Endothelial cell of umbilical vein (primary cell): Measurements from ENCODE around the gene RNF121. TPM values are rescaled to one million over a fixed set of nuclear protein-coding genes. Genes with fewer than 3 reads are reported as not detected.

Source experiments
- BruUV-seq: library from RNA; stranded (reverse); fragments of 400-500 nt; replicated peaks from 2 replicates; lab custom pipeline; 2021; lab: Mats Ljungman, UMichigan
- CTCF ChIA-PET: fragments of 300-600, 350-600 bp; sonication (Branson Sonifier 250); formaldehyde crosslinking; loops from one replicate; lab custom pipeline; 2021; ENCODE audit warnings: antibody characterized with exemption, inconsistent platforms; lab: Charles Lee
- POLR2A ChIA-PET: fragments of 300-600, 350-600 bp; sonication (Branson Sonifier 250); formaldehyde crosslinking; loops from one replicate; lab custom pipeline; 2021; ENCODE audit warnings: antibody characterized with exemption, inconsistent platforms; lab: Charles Lee
- DNase-seq: peaks from one replicate; pipeline ENCODE4 v3.0.0-alpha.2; 2011; ENCODE audit warnings: low read depth, low spot score
- FAIRE-seq: peaks from 2 replicates; lab custom pipeline; 2011; peaks lifted over from hg19 to GRCh38; lab: Jason Lieb, UNC
- H2AFZ ChIP-seq: 2 replicates; pipeline ENCODE4 v1.6.0; 2012; ENCODE audit warnings: low read depth, low read length, control low read depth, inconsistent platforms
- H3K27ac ChIP-seq: 2 replicates; pipeline ENCODE4 v1.5.1; 2011; ENCODE audit warnings: low read depth, mild to moderate bottlenecking, control low read depth, low read length, moderate library complexity; ENCODE audit not compliant: insufficient read depth
- H3K27me3 ChIP-seq, 2 experiments: 2 replicates each; pipeline versions ENCODE4 v1.6.0 to v1.6.1; 2011; ENCODE audit warnings: low read length in 2 of 2, mixed read lengths in 1 of 2; ENCODE audit not compliant: control insufficient read depth in 2 of 2, insufficient read depth in 2 of 2
- H3K36me3 ChIP-seq, 2 experiments: 2 replicates in 1 of 2; 3 replicates in 1 of 2; pipeline ENCODE4 v1.5.1; 2011; ENCODE audit warnings: low read length in 2 of 2, mild to moderate bottlenecking in 1 of 2, moderate library complexity in 1 of 2; ENCODE audit not compliant: control insufficient read depth in 2 of 2, insufficient read depth in 2 of 2; ENCODE audit errors: extremely low read depth in 1 of 2
- H3K4me1 ChIP-seq: 3 replicates; pipeline ENCODE4 v1.5.1; 2011; ENCODE audit warnings: mild to moderate bottlenecking, low read length; ENCODE audit not compliant: control insufficient read depth, insufficient read depth; ENCODE audit errors: extremely low read depth
- H3K4me2 ChIP-seq: 2 replicates; pipeline ENCODE4 v1.6.1; 2011; ENCODE audit warnings: low read length, control low read depth, mixed read lengths; ENCODE audit not compliant: insufficient read depth
- H3K4me3 ChIP-seq, 3 experiments: fragments of 200-600 bp in 1 of 3; sonication (generic), shearing (Covaris generic) in 1 of 3; replicated peaks in 1 of 3; 2 replicates each; pipeline ENCODE4 v1.5.1; 2011 to 2016; ENCODE audit warnings: control low read depth in 3 of 3, low read length in 3 of 3, mild to moderate bottlenecking in 2 of 3, inconsistent platforms in 1 of 3, low read depth in 1 of 3, moderate library complexity in 1 of 3; ENCODE audit not compliant: insufficient read depth in 1 of 3
- H3K79me2 ChIP-seq: 2 replicates; pipeline ENCODE4 v1.6.0; 2012; ENCODE audit warnings: low read length, inconsistent platforms; ENCODE audit not compliant: control insufficient read depth, insufficient read depth
- H3K9ac ChIP-seq: replicated peaks from 2 replicates; pipeline ENCODE3; 2011; ENCODE audit warnings: low read length, control low read depth; ENCODE audit not compliant: insufficient read depth; ENCODE audit errors: extremely low read depth
- H3K9me1 ChIP-seq: replicated peaks from 3 replicates; pipeline ENCODE4 v1.6.0; 2011; ENCODE audit warnings: mild to moderate bottlenecking, low read length; ENCODE audit not compliant: control insufficient read depth, insufficient read depth; ENCODE audit errors: extremely low read depth
- H3K9me3 ChIP-seq: replicated peaks from 2 replicates; pipeline ENCODE4 v1.5.1; 2012; ENCODE audit warnings: low read length, inconsistent platforms; ENCODE audit not compliant: control insufficient read depth, insufficient read depth
- H4K20me1 ChIP-seq: replicated peaks from 2 replicates; pipeline ENCODE3; 2011; ENCODE audit warnings: mild to moderate bottlenecking, low read length; ENCODE audit not compliant: control insufficient read depth, insufficient read depth; ENCODE audit errors: extremely low read depth
- CTCF ChIP-seq, 2 donors: IDR thresholded peaks; 1 replicate in 1 of 2; 2 replicates in 1 of 2; pipeline ENCODE4 v1.5.1; 2011; ENCODE audit warnings: low read length in 2 of 2, mild to moderate bottlenecking in 2 of 2, moderate library complexity in 2 of 2, control low read depth in 1 of 2, inconsistent platforms in 1 of 2, low read depth in 1 of 2; ENCODE audit not compliant: insufficient read depth in 1 of 2; ENCODE audit errors: extremely low read depth in 1 of 2
- EZH2 ChIP-seq: IDR thresholded peaks from 2 replicates; pipeline ENCODE4 v1.6.1; 2012; ENCODE audit warnings: borderline replicate concordance, low read depth, mild to moderate bottlenecking, moderate library complexity, low read length, inconsistent platforms; ENCODE audit not compliant: severe bottlenecking
- FOS ChIP-seq: IDR thresholded peaks from 2 replicates; pipeline ENCODE4 v1.6.1; 2011; ENCODE audit warnings: mild to moderate bottlenecking, low read length, moderate library complexity, borderline replicate concordance; ENCODE audit not compliant: insufficient read depth
- GATA2 ChIP-seq: IDR thresholded peaks from 2 replicates; pipeline ENCODE4 v1.7.0; 2011; ENCODE audit warnings: low read depth, mild to moderate bottlenecking, moderate library complexity, mixed read lengths, low read length; ENCODE audit not compliant: insufficient read length, insufficient read depth
- JUN ChIP-seq: IDR thresholded peaks from 2 replicates; pipeline ENCODE4 v1.6.1; 2011; ENCODE audit warnings: borderline replicate concordance, low read depth; ENCODE audit not compliant: insufficient read length, insufficient read depth
- MAX ChIP-seq: IDR thresholded peaks from 2 replicates; pipeline ENCODE4 v1.6.1; 2011; ENCODE audit not compliant: insufficient read depth, insufficient read length
- MYC ChIP-seq: IDR thresholded peaks from one replicate; pipeline ENCODE4 v1.6.1; 2011; ENCODE audit warnings: mild to moderate bottlenecking, low read depth, low read length
- POLR2A ChIP-seq: IDR thresholded peaks from 2 replicates; pipeline ENCODE4 v1.6.1; 2012; ENCODE audit warnings: low read depth, mild to moderate bottlenecking, control low read depth, low read length
- POLR2AphosphoS5 ChIP-seq: IDR thresholded peaks from 2 replicates; pipeline ENCODE4 v1.6.1; 2012; ENCODE audit warnings: low read depth, mild to moderate bottlenecking, control low read depth, low read length, moderate library complexity; ENCODE audit not compliant: insufficient read depth
- dilution Hi-C: fragments of 300-500 bp; cut with MboI; formaldehyde crosslinking; loops from one replicate; pipeline ENCODE4 v1.15.0; 2019; ENCODE audit warnings: low sequenced_read_pairs; ENCODE audit not compliant: extremely low pct_ligation_motif_present
- intact Hi-C: fragments of 100-400 bp; cut with micrococcal nuclease; formaldehyde crosslinking; loops from one replicate; pipeline ENCODE4 v1.10.0; 2022
- polyA plus RNA-seq, 4 experiments: library from polyadenylated mRNA; depleted of rRNA in 3 of 4; stranded (reverse) in 3 of 4; unstranded in 1 of 4; fragments of >200 nt; gene quantifications; 2 replicates each; pipeline versions ENCODE4 v1.2.1 to v1.2.3, GENCODE V29; 2011 to 2012; ENCODE audit warnings: missing spikeins in 1 of 4
- total RNA-seq: library from RNA; stranded (reverse); gene quantifications from 2 replicates; pipeline ENCODE4 v1.2.3, GENCODE V29; 2021

Gene RNF121
- total and polyA plus RNA-seq, 2 donors (not counting 3 experiments of a cell fraction or from before 2014, with no cell fraction given) = 61.4 to 99.9 TPM

- Histone ChIP-seq H3K9me1 (no peaks in the 10 kb centered on the region), H3K4me1 (no peaks in the 10 kb centered on the region), H3K4me2 (no peak overlapping the region), H3K27ac (no peak overlapping the region), H3K79me2 (no peaks in the 10 kb centered on the region), H3K27me3 (no peaks in the 10 kb centered on the region), H3K36me3 (peaks cover 38 to 95% of the 10 kb centered on the region in 2 experiments), H4K20me1 (no peaks in the 10 kb centered on the region), H2AFZ (no peak overlapping the region), H3K9ac (no peak overlapping the region), H3K4me3 (no peak overlapping the region), H3K9me3 (no peaks in the 10 kb centered on the region)
- dilution Hi-C loops (no loop called here), intact Hi-C loops (no loop called here)
- no peak for FAIRE-seq
- no TSS peak for BruUV-seq
- ChIA-PET POLR2A (no interaction called here), CTCF (interaction anchor here (0.9 to 5.9 kb wide), 7 partner anchors 8 to 417 kb away, joined by 3 to 43 read pairs (median 6); no protein-coding TSS in a partner anchor)
- TF ChIP-seq POLR2A (peak; percentile 16), FOS (no peak)
- DNase-seq = no peak
Observed at GRCh38 chr11:72013765-72014711, 85.2 kb downstream of the RNF121 start.

GRCh38 chr11:72014761-72015320 is 86.0 kb downstream of the RNF121 start:
- no peaks in the 10 kb centered on the region for H4K20me1 ChIP-seq
- POLR2A ChIA-PET = interaction anchor here (0.5 kb wide), 1 partner anchor 14 kb away, joined by 6 read pairs; no protein-coding TSS in a partner anchor
- TF ChIP-seq GATA2 (no peak), CTCF (IDR thresholded peaks at IDR 0.05; ENCODE audit: extremely low read depth in 1 of 2, insufficient read depth in 1 of 2, low read depth in 1 of 2, low read length in 2 of 2) (no peak), EZH2 (no peak), JUN (no peak), POLR2AphosphoS5 (no peak), MYC (no peak), POLR2A (no peak), FOS (no peak), MAX (no peak)

More at GRCh38 chr11:72014761-72015320, 86.0 kb downstream of the RNF121 start:
- dilution Hi-C loops (no loop called here), intact Hi-C loops (loop anchor here (5.0 kb wide), 1 partner anchor 153 kb away; no protein-coding TSS in a partner anchor)
- Histone ChIP-seq H3K27ac (no peak overlapping the region), H3K9me3 (no peaks in the 10 kb centered on the region), H2AFZ (no peak overlapping the region), H3K4me1 (no peaks in the 10 kb centered on the region), H3K9ac (no peak overlapping the region), H3K4me3 (no peak overlapping the region), H3K9me1 (no peaks in the 10 kb centered on the region), H3K36me3 (peaks cover 44 to 98% of the 10 kb centered on the region in 2 experiments), H3K4me2 (no peak overlapping the region), H3K79me2 (no peaks in the 10 kb centered on the region), H3K27me3 (no peaks in the 10 kb centered on the region)
- DNase-seq (no peak), FAIRE-seq (no peak)
- CTCF ChIA-PET = interaction anchor here (1.1 to 5.9 kb wide), 8 partner anchors 10 to 154 kb away, joined by 3 to 43 read pairs (median 9); no protein-coding TSS in a partner anchor
- no TSS peak for BruUV-seq
